Endothelial cell of hepatic sinusoid (primary cell): ENCODE data around the gene EPHA6.

Source experiments
- in situ Hi-C: cut with HindIII; loops from 2 replicates; pipeline ENCODE4 v1.10.0; 2017; ENCODE audit warnings: low sequenced_read_pairs

Gene EPHA6

DNA sequence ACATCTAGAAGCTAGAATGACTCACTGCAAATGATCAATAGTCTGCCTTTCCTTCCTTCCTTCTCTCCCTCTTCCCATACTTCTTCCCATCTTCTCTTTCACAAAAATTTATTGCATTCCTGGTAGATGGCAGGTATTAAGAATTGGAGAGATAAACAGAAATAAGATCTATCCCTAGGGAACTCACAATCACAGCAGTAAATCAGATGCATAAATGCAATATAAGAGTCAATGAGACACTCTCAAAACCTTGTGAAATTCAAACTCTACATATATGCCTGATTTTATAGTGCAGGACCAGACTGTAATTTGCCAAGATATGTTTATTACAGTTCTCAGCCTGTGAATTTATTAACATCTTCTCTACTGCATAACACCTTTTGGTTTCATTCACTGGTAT is 871.9 kb downstream of the EPHA6 start:
- in situ Hi-C loops = no loop called here

DNA sequence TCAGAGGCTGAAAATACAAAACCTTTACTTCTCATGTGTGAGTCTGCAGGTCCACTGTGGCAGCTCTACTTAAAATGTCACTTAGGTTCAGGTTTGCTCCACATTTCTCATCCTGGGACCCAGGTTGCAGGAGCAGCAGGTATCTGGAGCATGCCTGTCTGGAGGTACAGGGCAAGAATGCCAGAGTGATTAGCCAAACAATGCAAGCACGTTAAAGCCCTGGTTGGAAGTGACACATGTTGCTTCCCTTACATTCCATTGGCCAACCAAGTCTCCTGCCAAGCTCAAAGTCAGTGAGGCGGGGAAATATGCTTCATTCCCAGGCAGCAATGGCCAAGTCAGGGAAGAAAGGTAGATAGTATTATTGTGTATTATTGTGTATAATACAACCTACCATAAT is 873.3 kb downstream of the EPHA6 start:
- in situ Hi-C loops = no loop called here

- in situ Hi-C loops = no loop called here
Measured at GRCh38 chr3:97689111-97689510, 874.7 kb downstream of the EPHA6 start.

DNA sequence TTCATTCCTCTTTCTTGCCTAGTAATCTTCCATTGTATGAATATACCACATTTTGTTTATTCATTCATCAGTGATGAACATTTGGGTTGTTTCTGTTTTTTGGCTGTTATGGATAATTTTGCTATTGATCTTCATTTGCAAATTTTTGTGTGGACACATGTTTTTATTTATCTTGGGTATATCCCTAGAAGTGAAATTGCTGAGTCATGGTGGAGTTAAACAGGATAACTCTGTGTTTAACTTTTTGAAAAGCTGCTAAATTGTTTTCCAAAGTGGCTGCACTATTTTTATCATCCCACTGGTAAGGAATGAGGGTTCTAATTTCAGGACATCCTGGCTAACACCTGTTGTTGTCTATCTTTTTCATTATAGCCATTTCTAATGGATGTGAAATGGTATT is 875.6 kb downstream of the EPHA6 start:
- in situ Hi-C loops = no loop called here

DNA sequence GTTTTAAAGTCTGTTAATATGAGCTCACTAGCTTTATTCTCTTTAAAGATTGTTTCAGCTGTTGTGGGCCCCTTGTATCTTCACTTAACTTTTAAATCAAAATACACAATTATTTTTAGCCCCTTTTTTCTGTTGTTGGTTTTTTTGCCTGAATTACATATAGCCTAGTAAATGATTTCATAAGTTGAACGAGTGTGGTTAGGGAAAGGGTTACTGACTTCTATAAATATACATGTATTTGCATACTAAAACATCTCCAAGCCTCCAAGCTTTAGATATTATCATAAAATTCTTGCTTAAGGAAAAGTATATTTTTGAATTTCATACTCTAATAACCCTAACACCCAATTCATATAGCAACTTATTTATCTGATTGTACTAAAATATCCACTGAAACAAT is 877.0 kb downstream of the EPHA6 start:
- in situ Hi-C loops = no loop called here

GRCh38 chr3:97692389-97692788 is 878.0 kb downstream of the EPHA6 start:
- in situ Hi-C loops = no loop called here

GRCh38 chr3:97692831-97693230 is 878.4 kb downstream of the EPHA6 start:
- in situ Hi-C loops = no loop called here

GRCh38 chr3:97694876-97695275 is 880.5 kb downstream of the EPHA6 start:
- in situ Hi-C loops = no loop called here

- in situ Hi-C loops = no loop called here
Measured at GRCh38 chr3:97698691-97699090, 884.3 kb downstream of the EPHA6 start.

GRCh38 chr3:97699889-97700288 is 885.5 kb downstream of the EPHA6 start:
- in situ Hi-C loops = no loop called here

DNA sequence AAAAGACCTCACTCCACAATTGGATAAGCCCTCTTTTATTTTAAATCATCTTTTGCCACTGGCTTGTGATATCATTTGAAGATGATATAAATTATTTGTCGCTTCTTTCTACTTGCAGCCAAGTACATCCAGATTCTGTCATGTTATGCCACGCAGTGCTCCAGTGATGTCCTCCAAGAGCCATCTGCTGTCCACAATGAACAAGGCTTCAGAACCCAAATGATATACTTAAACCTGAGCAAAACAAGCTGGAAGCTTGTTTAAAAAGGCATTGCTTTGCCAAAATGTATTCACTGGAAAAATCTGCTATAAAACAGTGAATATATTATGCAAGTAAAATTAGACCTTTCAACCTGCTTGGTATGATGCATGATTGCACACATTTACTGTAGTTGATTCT is 891.4 kb downstream of the EPHA6 start:
- in situ Hi-C loops = no loop called here

DNA sequence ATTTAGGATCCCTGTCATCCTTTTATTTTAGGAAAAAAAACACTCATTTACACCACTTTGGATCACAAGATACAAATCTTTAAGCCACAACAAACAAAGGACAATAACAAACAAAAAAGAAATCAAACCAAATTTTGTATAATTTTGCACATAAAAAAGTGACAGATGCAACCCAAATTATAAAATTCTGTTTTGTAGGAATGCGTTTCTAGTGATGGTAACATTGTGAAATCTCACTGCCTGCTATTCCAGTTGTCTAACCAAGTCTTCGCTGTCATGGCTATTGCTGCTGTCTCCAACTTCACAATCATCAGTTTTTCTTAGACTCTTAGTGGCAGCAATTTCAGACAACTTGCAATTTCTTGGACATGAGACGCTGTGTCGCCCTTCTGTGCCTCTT is 891.8 kb downstream of the EPHA6 start:
- in situ Hi-C loops = no loop called here

GRCh38 chr3:97711654-97712053 is 897.3 kb downstream of the EPHA6 start:
- in situ Hi-C loops = no loop called here

DNA sequence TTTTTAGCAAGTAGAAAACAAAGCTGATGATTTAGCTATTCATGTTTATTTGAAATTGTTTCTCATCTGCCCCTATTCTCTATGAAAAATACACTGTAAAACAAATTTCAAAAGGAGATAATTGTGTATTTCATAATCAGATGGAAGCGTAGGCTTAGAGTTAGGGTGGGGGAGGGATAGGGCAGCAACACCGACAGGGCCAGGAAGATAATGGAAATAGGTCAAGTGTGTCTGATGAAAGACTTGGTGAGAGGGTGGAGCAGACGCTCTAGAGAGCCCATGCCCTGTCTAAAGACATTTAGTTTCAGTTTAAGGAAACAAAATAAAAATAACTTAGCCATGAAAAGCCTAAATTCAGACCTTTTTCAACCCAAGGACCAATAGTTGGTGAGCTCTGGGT is 898.5 kb downstream of the EPHA6 start:
- in situ Hi-C loops = no loop called here

- in situ Hi-C loops = no loop called here
Measured at GRCh38 chr3:97713634-97714033, 899.2 kb downstream of the EPHA6 start.

DNA sequence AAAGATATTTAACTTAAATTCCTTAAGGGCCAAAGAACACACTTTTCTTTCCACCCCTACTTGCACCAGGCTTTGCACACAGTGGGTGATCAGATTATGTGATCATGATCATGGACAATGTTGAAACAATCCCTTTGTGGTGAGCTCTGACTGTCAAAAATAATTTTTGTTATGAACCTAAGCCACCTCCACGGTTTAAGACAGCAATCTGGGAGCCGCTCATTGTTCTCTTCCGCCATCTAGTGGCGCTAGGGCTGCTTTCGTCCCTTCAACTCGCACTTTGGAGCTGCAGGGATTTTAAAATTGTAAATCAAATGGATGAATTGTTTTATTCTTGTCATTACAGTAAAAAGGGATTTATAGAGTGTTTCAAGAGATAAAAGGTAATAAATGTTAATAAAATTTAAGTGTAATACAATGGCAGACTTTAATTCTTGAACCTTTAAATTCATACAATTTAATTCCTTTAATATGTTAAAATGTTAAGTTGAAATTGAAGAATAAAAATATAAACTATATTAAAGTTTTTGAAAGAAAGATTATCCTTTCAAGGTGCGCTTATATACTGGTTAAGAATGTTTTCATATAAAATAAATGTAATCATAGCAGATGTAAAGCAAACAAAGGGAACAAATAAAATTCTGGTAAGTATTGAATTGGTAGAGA is 904.9 kb downstream of the EPHA6 start:
- in situ Hi-C loops = no loop called here

DNA sequence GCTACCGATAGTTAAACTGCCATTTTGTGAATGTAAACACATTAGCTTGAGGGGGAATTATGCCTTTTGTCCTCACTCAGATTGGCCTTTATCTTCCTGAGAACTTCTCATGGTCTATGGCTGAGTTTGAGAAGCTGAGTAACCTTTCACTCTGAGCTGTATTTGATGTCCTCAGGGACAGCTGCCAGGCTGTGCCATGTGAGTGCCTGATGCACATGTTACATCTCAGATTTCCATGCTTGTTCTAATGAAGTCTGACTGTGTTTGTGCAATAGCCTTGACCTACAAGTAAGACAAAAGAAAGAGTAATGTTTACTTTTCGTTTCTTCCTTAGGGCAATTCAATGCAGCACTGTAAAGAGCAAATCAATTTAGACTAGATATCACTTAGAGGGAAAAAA is 906.0 kb downstream of the EPHA6 start:
- in situ Hi-C loops = no loop called here

GRCh38 chr3:97721446-97721845 is 907.1 kb downstream of the EPHA6 start:
- in situ Hi-C loops = no loop called here

- in situ Hi-C loops = no loop called here
Measured at GRCh38 chr3:97736928-97737327, 922.5 kb downstream of the EPHA6 start.

- in situ Hi-C loops = no loop called here
Measured at GRCh38 chr3:97738761-97739160, 924.4 kb downstream of the EPHA6 start.

DNA sequence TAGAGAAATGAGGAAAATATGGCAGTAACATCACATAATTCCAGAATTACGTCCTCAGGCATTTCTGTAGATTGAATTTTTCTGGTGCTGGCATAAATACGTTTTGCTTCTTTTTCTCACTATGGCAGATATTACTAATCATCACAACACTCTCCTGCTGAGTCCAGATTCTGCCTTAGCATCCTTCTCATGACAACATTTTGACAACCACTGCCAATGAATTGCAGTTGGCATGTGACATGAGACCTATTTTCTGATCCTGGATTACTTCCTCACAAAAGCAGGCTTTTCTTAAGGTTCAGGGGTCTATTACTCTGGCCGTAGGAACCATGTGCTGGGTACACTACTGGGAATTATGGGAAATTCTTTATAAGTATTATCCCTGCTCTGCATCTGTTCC is 927.6 kb downstream of the EPHA6 start:
- in situ Hi-C loops = no loop called here

DNA sequence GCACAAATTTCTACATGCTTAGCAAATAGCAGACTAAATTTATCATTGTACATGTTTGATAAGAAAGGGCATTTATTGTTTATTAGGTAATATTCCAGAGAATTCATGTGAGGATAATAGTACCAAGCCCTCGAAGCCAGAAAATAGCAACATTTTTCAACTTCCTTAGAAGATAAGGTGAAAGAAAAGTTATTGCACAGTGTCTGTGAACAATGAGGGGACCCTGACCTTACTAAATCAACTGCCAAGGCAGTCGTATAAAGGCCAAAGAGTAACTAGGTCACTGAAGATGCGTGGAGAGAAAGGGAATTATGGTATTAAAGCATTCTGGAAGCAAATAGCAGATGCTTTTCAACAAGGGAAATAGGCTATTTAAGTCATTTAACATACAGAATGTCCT is 929.9 kb downstream of the EPHA6 start:
- in situ Hi-C loops = no loop called here
